DMS53 treated with DMSO at 0.1 percent for 48 hours (cell line): ENCODE data around the gene PRKCD.

Experiments used
- DNase-seq: peaks from one replicate; lab custom pipeline; 2025; ENCODE audit not compliant: unreplicated experiment; lab: John Stamatoyannopoulos, UW

The PRKCD gene

DNA sequence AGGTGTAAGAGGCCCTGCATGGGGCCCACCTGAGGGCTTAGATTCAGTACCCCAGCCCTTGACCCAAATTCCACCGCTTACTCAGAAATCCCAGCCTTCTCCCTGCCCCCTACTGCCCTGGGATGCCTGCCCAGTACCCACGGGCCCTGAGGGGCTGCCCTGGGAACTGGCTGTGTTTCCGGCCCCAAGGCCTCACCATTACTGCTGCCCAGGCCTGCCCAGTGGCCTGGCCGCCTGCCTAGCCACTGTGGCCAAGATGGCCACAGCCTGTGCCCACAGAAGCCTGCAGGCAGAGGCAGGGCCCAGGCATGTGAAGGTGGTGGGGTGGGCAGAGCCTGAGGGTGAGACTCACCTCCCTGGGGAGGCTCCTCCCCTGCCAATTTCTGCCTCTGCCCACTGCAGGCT is 6.1 kb upstream of the PRKCD start:
- DNase-seq = no peak

DNA sequence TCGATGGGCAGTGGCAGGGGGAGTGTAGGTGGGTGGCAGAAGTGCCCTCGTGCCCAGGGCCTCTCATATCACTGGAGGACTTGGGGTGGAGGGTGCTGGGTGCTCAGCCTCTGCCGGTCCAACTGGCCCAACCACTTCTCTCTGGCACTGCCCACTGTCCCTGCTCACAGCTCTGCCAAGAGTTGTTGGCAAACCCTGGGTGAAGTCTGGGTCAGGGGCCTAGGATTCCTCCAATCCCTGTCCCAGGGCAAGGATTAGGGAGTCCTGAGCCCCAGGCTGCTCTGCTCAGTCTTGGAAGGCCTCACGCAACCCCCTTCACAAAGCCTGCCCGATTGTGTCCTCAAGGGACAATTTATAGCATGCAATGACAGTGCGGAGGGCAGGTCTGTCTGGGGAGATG is 5.2 kb upstream of the PRKCD start:
- DNase-seq = peak; percentile 24

GRCh38 chr3:53156368-53156834 is 4.6 kb upstream of the PRKCD start:
- no peak for DNase-seq

- no peak for DNase-seq
Observed at GRCh38 chr3:53157974-53158580, 2.9 kb upstream of the PRKCD start.

DNA sequence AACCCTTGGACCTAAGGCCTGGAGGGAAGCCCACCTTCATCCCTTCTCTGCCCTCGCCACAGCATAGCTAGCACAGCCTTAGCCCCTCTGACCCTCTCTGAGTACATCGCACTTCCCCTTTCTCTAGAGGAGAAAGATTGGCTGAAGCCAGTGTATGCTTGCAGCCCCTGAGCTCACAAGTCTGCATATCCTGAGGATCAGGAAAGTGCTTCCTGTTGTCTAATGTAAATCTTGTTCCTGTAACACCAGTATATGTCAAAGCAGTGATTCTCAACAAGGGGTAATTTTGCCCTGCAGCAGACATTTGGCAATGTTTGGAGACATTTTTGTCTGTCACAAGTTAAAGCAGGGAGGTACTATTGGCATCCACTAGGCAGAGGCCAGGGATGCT is 2.2 kb upstream of the PRKCD start:
- no peak for DNase-seq

- peak; percentile 36 for DNase-seq
Observed at GRCh38 chr3:53159156-53160060, 1.6 kb upstream of the PRKCD start.

DNA sequence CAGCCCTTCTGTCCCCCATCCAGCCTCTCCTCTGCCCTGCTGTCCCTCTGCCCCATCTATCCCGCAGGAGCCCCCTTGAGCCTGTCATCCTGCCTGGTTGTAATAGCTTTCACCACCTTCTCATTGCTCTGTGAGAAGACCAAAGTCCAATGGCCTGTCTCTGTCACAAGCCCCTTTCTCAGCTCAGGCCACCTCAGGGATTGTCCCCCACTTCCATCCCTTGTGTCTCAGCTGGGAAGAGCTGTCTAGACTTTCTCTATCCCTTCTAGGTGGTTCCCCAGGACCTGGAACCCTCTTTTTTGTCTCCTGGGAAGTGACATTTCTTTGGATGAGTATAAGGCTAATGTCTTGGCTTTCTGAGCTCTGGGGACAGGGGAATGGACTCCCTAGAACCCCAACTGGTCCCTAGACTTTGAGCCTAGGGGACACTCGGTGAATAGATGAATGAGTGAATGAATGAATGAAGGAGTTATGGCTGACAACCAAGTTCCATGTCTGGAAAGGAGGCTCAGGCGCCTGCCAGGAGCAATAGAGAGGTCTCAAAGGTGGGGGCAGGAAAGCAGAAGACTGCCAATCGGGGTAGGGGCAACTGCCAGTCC is 849 bp upstream of the PRKCD start:
- DNase-seq = no peak

GRCh38 chr3:53161450-53161819 is 426 bp downstream of the PRKCD start:
- DNase-seq = no peak

DNA sequence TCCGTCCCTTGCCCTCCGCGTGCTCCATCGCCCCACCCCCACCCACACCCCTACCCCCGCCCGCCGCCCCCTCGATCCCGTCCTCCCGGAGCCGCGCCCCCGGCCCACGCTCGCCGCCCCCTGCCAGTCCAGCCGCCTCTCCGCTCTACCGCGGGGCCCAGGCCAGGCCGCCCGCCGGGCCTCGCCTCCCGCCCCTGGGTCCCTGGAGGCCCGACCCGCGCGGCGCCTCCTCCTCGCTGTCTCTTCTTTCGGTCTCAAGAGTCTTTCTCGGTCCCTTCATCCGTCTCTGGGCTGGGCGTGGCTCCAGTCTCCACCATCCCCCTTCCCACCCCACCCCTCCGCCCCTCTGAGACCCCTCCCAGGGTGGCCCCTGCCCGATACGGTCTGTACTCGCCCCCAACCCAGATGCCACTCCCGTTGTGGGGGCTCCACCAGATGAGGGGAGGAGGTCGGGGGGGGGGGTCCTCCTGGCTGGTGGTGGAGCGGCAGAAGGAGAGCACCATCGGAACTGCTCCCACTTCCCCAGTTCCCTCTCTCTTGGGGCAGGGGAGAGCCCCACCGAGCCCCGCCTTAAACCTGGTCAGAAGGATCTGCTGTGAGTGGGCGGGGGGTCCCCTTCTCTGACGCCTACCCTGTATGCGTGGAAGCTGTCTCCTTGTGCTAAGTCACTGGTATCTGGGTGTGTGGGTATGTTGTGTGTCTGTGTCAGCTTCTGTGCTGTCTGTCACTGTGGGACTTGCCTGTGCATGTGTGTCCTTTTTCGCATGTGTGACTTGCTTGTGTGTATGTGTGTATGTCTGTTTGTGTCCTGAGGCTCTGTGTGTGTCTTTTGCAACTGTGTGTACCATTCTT is 1.0 kb downstream of the PRKCD start:
- DNase-seq = no peak

DNA sequence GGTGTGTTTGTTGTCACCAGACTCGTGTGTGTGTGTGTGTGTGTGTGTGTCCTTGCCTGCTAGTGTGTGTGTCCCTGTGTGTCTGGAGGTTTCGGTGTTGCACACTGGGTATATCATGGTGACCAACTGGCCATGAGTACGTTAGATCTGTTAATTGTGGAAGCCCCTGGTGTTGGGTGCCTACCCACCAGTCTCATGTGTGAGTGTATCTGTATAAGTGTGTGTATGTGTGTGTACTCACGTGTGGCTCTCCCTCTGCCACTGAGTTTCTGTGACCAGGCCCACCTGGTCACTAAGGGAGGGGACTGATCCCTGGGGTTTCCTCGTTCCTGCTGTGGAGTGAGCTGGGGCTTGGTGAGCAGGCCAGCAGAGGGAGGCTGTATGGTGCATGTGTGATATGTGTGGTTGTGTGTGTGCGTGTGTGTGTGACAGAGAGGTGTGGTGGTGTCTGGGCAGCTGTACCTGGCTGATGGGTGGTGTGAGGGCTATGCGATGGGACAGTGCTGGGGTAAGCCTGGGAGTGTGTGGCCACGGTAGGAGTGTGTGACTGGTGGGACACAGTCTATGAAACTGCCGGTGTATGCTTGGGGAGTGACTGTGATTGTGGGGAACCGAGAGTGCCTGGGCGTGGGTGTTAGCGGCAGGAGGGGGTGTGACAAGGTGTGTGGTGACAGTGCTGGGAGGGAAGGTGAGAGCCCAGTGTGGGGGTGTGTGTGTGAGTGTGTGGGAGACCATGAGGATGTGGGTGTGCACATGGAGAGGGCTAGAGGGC is 1.8 kb downstream of the PRKCD start:
- no peak for DNase-seq

DNA sequence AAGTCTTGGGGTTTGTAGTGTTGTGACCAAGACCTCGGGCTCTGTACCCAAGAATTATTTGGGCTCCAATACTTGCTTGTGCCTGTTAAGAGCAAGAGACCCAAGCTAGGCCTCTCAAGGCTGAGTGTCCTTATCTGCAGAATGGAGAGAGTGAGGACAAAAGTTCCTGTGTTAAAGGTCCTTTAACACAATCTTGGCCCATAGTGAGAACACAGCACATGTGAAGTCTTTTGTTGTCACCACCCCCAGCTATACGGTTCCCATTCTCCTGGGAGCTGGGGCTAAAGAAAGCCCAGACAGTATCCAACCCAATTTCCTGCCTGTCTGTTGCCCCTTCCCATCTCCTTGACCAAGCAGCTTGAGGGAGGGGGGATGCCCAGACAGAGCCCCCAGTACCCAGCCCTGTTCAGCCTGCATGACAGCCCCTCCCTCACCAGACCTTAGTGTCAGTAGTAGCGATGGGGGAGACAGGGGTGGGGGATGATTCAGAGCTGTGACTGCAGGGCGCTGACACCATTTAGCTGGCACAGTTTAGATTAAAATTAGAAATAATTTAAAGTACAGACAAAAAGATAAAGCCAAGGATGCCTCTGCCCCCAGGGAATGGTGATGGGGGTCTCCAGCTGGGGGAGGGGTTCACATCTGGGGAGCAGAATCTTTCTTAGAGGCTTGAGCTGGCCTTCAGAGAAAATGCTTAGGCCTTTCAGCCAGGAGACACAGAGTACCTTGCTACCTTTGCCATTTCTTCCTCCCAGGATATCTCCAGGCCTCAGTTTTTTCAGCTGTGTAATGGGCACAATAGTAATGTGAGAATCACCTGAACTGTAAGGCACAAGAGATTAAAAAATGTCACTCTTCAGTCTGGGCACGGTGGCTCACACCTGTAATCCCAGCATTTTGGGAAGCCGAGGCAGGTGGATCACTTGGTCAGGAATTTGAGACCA is 2.7 kb downstream of the PRKCD start:
- no peak for DNase-seq

- no peak for DNase-seq
Observed at GRCh38 chr3:53164911-53165310, 3.9 kb downstream of the PRKCD start.

DNA sequence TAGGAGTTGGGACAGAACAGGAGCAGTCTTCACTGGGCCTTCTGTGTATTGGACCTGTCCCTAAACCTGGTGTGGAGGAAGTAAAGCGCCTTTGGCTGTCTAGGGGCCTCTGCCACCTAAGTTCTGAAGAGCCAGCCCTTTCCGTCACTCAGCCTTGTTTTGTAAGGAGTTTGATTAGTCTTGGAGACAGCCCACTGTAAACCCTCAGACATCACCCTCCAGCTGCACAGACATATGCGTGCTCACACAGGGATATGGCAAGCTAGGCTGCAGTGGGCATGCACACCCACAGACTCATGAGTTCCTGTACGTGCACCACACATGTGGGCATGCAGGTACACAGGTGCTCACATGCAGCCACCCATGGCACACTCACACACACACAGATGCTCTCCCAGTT is 5.2 kb downstream of the PRKCD start:
- DNase-seq = no peak

- DNase-seq = no peak
Observed at GRCh38 chr3:53166781-53167291, 5.8 kb downstream of the PRKCD start.

GRCh38 chr3:53167418-53168174 is 6.6 kb downstream of the PRKCD start:
- DNase-seq = no peak

DNA sequence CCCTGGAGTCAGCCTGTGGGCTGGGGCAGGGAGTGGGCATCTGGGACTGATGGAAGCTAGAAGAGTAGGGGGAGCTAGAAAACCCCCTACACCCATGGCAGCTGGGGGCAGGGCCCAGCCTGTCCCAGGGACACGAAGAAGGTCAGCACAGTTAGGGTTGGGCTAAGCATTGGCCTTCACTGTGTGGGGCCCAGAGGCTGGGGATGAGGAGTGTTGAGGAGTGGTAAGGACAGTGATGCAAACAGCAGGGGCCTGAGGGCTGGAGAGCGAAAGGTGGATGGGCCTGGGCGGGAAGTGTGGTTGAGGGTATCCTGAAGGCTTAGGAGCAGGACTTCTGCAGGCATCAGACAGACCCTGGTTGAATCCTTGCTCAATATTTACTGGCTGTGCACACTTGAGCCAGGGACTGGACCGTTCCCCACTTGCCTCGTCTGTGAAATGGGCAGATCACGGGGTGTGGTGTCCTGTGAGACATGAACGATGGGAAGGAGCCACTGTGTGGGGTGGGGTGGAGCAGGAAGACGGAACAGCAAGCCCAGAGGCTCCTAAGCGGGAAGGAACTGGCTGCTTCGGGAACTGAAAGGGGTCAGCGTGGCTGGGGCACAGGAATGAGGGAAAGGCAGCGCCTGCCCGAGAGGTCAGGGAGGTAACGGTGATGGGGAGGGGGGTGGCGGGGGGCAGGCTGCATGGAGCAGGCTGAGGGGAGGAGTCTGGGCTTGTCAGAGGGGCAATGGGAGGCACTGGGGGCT is 7.3 kb downstream of the PRKCD start:
- no peak for DNase-seq

DNA sequence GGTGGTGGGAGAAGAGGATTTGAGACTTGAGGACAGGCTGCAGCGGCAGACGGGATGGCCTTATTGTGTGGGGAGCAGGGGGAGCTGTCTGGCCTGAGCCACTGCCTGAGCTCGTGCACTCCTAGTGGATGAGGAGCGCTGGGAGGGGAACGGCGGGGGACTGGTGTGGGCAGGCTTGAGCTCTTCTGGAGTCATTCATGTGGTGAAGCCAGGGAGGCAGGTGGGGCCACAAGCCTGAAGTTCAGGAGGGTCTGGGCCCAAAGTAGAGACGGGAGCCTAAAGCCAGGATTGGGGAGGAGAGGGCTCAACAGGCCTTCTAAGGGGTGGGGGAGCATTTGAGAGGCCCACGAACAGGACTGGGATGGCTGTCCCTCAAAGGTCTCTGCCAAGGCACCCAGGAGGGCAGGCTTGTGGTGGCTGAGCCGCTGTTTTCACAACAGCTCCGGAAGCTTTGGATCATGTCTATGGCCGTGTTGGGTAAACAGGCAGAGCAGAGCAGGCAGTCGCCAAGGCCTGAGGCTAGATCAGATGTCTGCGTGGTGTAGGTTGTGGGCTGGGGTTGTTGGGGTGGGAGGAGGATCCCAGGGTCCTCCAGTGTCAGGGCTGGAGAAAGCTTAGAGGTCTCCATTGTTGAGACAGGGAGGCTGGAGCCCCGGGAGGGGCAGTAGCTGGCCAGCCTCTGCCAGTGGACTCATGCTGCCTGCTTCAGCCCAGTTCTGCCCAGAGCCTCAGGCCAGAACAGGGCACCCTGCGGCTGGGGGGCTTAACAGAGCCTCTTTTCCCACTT is 8.2 kb downstream of the PRKCD start:
- DNase-seq = no peak
